Astrocyte of the cerebellum (primary cell): ENCODE results near the gene SLC7A14.

Experiments used
- DNase-seq: peaks from one replicate; pipeline ENCODE4 v3.0.0-alpha.2; 2011; ENCODE audit warnings: low read depth
- H3K4me3 ChIP-seq: 2 replicates; pipeline ENCODE4 v1.5.1; 2011; ENCODE audit warnings: mild to moderate bottlenecking, low read depth, low read length, moderate library complexity
- in situ Hi-C: cut with HindIII; loops from 2 replicates; pipeline ENCODE4 v1.10.0; 2017; ENCODE audit warnings: low sequenced_read_pairs
- TF ChIP-seq, protein P1 (sequence below): IDR thresholded peaks from 2 replicates; pipeline ENCODE4 v1.5.1; 2012; ENCODE audit warnings: low read length, low read depth, moderate library complexity, mild to moderate bottlenecking; ENCODE audit errors: missing control alignments

SLC7A14 gene

DNA sequence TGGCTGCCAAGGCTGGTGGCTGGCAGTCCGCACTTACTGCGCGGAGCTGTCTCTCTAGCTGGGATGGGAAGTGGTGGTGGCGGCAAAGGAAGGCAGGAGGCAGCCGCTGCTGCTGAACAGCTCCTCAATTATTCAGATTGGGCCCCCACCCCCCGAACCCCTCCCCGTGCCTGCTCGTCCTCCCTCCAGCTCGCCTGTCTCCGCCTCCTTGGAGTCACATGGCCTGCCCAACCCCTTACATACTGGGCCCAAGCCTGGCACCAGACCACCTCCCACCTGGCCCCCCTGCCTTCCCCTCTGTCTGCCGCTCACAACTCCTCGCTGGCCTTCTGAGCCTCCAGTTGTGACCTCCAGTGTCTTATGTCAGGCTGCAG is at the start of gene SLC7A14:
TSS of gene SLC7A14 (minus strand) at position 139 of the 374 bp plus-strand sequence. CDS start 59,139 bp downstream, outside the sequence.
- TF ChIP-seq, protein P1, sequence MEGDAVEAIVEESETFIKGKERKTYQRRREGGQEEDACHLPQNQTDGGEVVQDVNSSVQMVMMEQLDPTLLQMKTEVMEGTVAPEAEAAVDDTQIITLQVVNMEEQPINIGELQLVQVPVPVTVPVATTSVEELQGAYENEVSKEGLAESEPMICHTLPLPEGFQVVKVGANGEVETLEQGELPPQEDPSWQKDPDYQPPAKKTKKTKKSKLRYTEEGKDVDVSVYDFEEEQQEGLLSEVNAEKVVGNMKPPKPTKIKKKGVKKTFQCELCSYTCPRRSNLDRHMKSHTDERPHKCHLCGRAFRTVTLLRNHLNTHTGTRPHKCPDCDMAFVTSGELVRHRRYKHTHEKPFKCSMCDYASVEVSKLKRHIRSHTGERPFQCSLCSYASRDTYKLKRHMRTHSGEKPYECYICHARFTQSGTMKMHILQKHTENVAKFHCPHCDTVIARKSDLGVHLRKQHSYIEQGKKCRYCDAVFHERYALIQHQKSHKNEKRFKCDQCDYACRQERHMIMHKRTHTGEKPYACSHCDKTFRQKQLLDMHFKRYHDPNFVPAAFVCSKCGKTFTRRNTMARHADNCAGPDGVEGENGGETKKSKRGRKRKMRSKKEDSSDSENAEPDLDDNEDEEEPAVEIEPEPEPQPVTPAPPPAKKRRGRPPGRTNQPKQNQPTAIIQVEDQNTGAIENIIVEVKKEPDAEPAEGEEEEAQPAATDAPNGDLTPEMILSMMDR, result no peak
- in situ Hi-C loops, result no loop called here
- DNase-seq, result no peak
- H3K4me3 ChIP-seq, result peak within 1 kb of the TSS; percentile 45

DNA sequence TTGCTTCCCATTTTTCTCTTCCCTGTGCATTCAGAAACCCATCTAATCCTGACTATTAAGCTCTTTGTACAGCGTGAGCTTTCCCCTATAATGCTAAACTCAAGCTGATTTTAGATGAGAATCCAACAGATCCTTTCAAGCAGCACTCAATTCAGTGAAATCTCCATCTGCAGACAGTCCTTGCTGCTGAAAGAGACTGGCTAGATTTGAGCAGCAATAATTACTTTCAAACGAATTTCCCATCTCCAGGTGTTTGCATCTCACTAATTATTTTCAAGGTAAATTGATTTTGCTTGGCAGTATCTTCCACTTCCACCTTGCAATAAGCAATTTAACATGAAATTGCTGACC is 49.5 kb upstream of the SLC7A14 start:
- DNase-seq, result no peak
- H3K4me3 ChIP-seq, result no peak overlapping the region
- in situ Hi-C loops, result no loop called here
- TF ChIP-seq, protein P1, result no peak

- TF ChIP-seq, protein P1, result no peak
- DNase-seq, result no peak
- in situ Hi-C loops, result no loop called here
- no peak overlapping the region for H3K4me3 ChIP-seq
Measured at GRCh38 chr3:170634663-170635384, 48.9 kb upstream of the SLC7A14 start.

DNA sequence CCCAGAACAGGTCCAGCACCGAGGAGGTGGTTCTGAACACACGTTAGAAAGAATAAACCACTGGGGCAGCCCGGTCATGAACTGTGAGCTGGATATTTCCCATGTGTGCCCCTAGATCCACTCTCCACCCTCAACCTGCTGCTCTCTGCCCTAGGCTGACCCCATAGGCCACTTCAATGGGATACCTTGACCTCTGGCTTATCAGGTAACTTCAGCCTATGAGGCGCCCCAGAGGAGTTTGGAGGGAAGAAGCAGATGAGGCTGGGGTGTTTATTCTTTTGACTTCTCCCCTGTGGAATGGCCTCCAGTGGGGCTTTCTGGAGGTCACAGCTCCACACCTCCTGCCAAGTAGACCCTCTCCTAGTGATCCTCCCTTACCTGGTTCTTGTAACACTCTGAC is 47.7 kb upstream of the SLC7A14 start:
- no peak overlapping the region for H3K4me3 ChIP-seq
- DNase-seq, result no peak
- TF ChIP-seq, protein P1, result no peak
- in situ Hi-C loops, result no loop called here

DNA sequence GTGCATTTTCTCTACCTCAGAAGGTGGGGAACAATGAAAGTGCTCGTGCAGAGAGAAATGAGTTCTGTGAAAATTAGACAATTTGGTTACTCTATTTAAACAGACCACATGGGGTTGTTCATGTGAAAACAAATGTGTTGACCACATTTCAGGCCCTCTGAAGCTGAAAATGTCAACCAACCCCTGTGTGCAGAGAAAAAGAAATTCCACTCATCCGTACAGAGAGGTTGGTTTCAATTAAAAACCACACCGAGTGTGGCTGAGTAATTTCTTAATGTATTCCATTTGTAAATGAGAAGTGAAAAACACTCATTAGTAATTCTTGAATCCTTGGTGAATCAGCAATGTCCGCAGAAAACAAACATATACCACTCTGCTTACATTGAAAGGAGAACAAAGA is 46.9 kb upstream of the SLC7A14 start:
- peak; percentile 87 for DNase-seq
- H3K4me3 ChIP-seq, result no peak overlapping the region
- in situ Hi-C loops, result no loop called here
- TF ChIP-seq, protein P1, result no peak

- TF ChIP-seq, protein P1, result no peak
- DNase-seq, result no peak
- in situ Hi-C loops, result no loop called here
- H3K4me3 ChIP-seq, result no peak overlapping the region
Measured at GRCh38 chr3:170631755-170632488, 46.0 kb upstream of the SLC7A14 start.
